Panc1 (cell line): Measurements from ENCODE around the gene SLC27A4. TPM values are rescaled to one million over a fixed set of nuclear protein-coding genes. Genes with fewer than 3 reads are reported as not detected.
A peak's percentile ranks its signal among the peaks of the same experiment; 100 is the strongest.

Experiments used
- ATAC-seq: fragments of 200-7000 bp; cut with Tn5 transposase; 2 replicates; pipeline ENCODE4 v1.9.1; 2020; ENCODE audit warnings: mild to moderate bottlenecking, moderate library complexity
- BruUV-seq: library from RNA; stranded (reverse); fragments of 400-500 nt; replicated peaks from 2 replicates; lab custom pipeline; 2021; lab: Mats Ljungman, UMichigan
- CTCF ChIA-PET: fragments of 300-600 bp; sonication (Branson Sonifier 250); formaldehyde crosslinking; loops from one replicate; lab custom pipeline; 2022; ENCODE audit warnings: antibody characterized with exemption; lab: Charles Lee
- POLR2A ChIA-PET: fragments of 300-600 bp; sonication (Branson Sonifier 250); formaldehyde crosslinking; loops from one replicate; lab custom pipeline; 2022; ENCODE audit warnings: antibody characterized with exemption; lab: Charles Lee
- DNase-seq: peaks from one replicate; pipeline ENCODE4 v3.0.0-alpha.2; 2010; ENCODE audit warnings: low read depth, low spot score
- H3K27ac ChIP-seq: 2 replicates; pipeline ENCODE4 v1.5.1; 2011; ENCODE audit warnings: mild to moderate bottlenecking, low read length, inconsistent platforms
- H3K27me3 ChIP-seq: fragments of 200-500 bp; sonication (Bioruptor generic); 2 replicates; pipeline ENCODE4 v1.6.0; 2014; ENCODE audit warnings: low read length, inconsistent platforms; ENCODE audit not compliant: control insufficient read depth, insufficient read depth
- H3K36me3 ChIP-seq: fragments of 200-500 bp; sonication (Bioruptor generic); 2 replicates; pipeline ENCODE4 v1.5.1; 2014; ENCODE audit warnings: inconsistent platforms, mild to moderate bottlenecking, low read length, moderate library complexity; ENCODE audit not compliant: control insufficient read depth, insufficient read depth
- H3K4me1 ChIP-seq: 2 replicates; pipeline ENCODE4 v1.5.1; 2011; ENCODE audit warnings: inconsistent platforms, mild to moderate bottlenecking, low read length, moderate library complexity; ENCODE audit not compliant: control insufficient read depth, insufficient read depth
- H3K4me3 ChIP-seq, 2 experiments: 2 replicates each; pipeline ENCODE4 v1.5.1; 2011 to 2012; ENCODE audit warnings: low read depth in 2 of 2, low read length in 2 of 2, mild to moderate bottlenecking in 2 of 2, inconsistent platforms in 1 of 2, moderate library complexity in 1 of 2
- H3K9me3 ChIP-seq: fragments of 200-500 bp; sonication (Bioruptor generic); 2 replicates; pipeline ENCODE4 v1.5.1; 2014; ENCODE audit warnings: low read depth, mild to moderate bottlenecking, inconsistent platforms, low read length, moderate library complexity; ENCODE audit not compliant: control insufficient read depth, insufficient read depth
- POLR2AphosphoS5 ChIP-seq: IDR thresholded peaks from 2 replicates; pipeline ENCODE4 v1.6.1; 2012; ENCODE audit warnings: mild to moderate bottlenecking, low read depth, low read length, moderate library complexity
- SIN3A ChIP-seq: IDR thresholded peaks from 2 replicates; pipeline ENCODE4 v1.6.1; 2012; ENCODE audit warnings: low read depth, mild to moderate bottlenecking, low read length, moderate library complexity, borderline replicate concordance; ENCODE audit not compliant: insufficient read depth
- TCF7L2 ChIP-seq: IDR thresholded peaks from 2 replicates; pipeline ENCODE4 v1.6.1; 2011; ENCODE audit warnings: mild to moderate bottlenecking, low read depth, low read length, inconsistent platforms
- in situ Hi-C: cut with HindIII; loops from 2 replicates; pipeline ENCODE4 v1.10.0; 2016; ENCODE audit warnings: low sequenced_read_pairs, low pct_unique_long_range_greater_than_20kb
- intact Hi-C: fragments of 100-400 bp; cut with micrococcal nuclease; formaldehyde crosslinking; loops from one replicate; pipeline ENCODE4 v1.10.0; 2022; ENCODE audit not compliant: unreplicated experiment
- total RNA-seq: library from RNA; stranded (reverse); gene quantifications from one replicate; pipeline ENCODE4 v1.2.1, GENCODE V29; 2021; ENCODE audit not compliant: unreplicated experiment
- TF ChIP-seq, protein P1 (sequence below): fragments of 450-650 bp; IDR thresholded peaks from 2 replicates; pipeline ENCODE4 v1.5.1; 2017; ENCODE audit warnings: mild to moderate bottlenecking
- TF ChIP-seq, protein P2 (sequence below), 2 experiments: IDR thresholded peaks; 2 replicates each; pipeline ENCODE4 v1.6.1; 2011 to 2012; ENCODE audit warnings: low read depth in 2 of 2, control low read depth in 1 of 2, low read length in 1 of 2, mild to moderate bottlenecking in 1 of 2, moderate library complexity in 1 of 2; ENCODE audit not compliant: insufficient read depth in 1 of 2

The SLC27A4 gene
- total RNA-seq, 1 experiment from 2014 or later, result 20.3 TPM

DNA sequence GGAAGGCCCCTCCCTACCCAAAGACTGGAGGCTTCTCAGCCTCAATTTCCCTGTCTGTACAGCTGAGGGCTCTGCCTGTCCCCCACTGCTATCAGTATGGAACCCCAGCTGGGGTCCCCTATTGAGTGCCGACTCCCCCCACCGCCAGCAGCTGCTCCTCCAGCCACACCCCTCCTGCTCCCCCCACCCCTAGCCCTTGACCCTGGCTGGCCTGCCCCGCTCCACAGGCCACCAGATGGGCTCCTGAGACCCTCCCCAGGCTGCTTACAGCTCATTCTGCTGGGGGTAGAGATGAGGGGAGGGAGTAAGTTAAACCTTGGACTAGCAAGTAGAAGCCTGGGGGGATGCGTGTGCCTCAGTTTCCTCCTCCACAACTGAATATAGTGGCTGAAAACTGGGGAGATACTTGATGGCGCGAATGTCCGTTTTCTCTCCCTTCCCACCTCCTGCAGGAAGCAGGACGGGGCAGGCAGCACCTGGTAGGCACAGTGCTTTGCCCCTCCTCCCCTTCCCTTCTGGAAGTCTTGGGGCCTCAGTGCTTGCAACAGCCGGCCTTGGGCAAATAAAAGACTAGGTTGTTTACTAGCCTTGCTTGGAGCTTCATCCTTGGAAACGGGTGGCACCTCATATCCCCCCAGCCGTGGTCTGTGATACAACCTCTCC is 50.0 kb downstream of the SLC27A4 start:
- BruUV-seq, result TSS peak; percentile 55

DNA sequence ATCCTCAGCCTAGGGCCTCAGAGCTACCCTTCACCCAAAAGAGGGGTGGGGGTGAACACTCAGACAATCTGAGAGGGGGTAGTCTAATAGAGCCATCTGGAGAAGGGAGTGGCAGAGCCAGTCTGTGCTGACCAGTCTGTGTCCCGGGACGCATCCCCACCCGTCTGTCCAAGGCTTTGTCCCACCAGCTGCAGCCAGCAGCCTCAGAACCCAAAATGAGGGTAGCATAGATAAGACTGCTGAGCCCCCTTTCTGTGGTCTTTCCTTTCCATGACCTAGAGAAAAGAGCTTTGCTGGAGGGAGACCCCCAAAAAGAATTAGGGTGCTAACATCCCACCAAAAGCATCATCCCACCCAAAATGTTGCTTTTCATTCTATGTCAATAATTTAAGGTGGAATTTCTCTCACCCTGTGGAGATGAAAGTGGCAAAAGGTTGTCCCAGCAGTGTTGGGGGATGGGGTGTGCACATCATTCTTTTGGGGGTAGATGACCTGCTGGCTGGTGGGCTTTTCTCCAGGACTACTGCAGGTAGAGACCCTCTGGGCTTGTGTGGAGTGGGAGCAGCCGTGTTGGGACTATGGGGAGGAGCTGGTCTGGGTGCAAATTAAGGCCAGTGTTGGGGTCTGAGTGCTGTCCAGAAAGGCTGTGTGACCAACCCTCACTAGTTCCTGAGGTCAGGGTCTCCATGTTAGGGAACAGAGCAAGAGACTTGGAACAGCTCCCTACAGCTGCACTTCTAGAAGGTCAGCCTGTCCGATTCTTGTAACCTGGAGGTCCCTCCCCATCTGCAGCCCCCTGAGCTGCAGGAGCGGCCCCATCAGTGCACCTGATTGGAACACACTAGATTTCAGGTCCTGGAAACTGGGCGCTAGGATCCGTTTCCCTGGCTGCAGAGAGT is 50.7 kb downstream of the SLC27A4 start:
- ATAC-seq (no peak), DNase-seq (no peak)
- Histone ChIP-seq H3K36me3 (no peaks in the 10 kb centered on the region), H3K27ac (no peak overlapping the region), H3K4me3 (no peak overlapping the region), H3K4me1 (no peaks in the 10 kb centered on the region), H3K9me3 (no peaks in the 10 kb centered on the region), H3K27me3 (no peaks in the 10 kb centered on the region)
- intact Hi-C loops (no loop called here), in situ Hi-C loops (no loop called here)
- TF ChIP-seq, protein P1, sequence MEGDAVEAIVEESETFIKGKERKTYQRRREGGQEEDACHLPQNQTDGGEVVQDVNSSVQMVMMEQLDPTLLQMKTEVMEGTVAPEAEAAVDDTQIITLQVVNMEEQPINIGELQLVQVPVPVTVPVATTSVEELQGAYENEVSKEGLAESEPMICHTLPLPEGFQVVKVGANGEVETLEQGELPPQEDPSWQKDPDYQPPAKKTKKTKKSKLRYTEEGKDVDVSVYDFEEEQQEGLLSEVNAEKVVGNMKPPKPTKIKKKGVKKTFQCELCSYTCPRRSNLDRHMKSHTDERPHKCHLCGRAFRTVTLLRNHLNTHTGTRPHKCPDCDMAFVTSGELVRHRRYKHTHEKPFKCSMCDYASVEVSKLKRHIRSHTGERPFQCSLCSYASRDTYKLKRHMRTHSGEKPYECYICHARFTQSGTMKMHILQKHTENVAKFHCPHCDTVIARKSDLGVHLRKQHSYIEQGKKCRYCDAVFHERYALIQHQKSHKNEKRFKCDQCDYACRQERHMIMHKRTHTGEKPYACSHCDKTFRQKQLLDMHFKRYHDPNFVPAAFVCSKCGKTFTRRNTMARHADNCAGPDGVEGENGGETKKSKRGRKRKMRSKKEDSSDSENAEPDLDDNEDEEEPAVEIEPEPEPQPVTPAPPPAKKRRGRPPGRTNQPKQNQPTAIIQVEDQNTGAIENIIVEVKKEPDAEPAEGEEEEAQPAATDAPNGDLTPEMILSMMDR, result no peak
- TF ChIP-seq POLR2AphosphoS5 (no peak), TCF7L2 (no peak), SIN3A (no peak)
- TF ChIP-seq, protein P2, sequence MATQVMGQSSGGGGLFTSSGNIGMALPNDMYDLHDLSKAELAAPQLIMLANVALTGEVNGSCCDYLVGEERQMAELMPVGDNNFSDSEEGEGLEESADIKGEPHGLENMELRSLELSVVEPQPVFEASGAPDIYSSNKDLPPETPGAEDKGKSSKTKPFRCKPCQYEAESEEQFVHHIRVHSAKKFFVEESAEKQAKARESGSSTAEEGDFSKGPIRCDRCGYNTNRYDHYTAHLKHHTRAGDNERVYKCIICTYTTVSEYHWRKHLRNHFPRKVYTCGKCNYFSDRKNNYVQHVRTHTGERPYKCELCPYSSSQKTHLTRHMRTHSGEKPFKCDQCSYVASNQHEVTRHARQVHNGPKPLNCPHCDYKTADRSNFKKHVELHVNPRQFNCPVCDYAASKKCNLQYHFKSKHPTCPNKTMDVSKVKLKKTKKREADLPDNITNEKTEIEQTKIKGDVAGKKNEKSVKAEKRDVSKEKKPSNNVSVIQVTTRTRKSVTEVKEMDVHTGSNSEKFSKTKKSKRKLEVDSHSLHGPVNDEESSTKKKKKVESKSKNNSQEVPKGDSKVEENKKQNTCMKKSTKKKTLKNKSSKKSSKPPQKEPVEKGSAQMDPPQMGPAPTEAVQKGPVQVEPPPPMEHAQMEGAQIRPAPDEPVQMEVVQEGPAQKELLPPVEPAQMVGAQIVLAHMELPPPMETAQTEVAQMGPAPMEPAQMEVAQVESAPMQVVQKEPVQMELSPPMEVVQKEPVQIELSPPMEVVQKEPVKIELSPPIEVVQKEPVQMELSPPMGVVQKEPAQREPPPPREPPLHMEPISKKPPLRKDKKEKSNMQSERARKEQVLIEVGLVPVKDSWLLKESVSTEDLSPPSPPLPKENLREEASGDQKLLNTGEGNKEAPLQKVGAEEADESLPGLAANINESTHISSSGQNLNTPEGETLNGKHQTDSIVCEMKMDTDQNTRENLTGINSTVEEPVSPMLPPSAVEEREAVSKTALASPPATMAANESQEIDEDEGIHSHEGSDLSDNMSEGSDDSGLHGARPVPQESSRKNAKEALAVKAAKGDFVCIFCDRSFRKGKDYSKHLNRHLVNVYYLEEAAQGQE (IDR thresholded peaks at IDR 0.05; ENCODE audit: insufficient read depth in 1 of 2, low read depth in 2 of 2, low read length in 1 of 2), result no peak
- CTCF ChIA-PET, result no interaction called here
- POLR2A ChIA-PET, result no interaction called here
- BruUV-seq, result no TSS peak

More for the DNA sequence above, 50.0 kb downstream of the SLC27A4 start:
- POLR2A ChIA-PET, result no interaction called here
- no peak for DNase-seq
- ATAC-seq, result no peak
- H3K9me3 ChIP-seq, result no peaks in the 10 kb centered on the region
- no peaks in the 10 kb centered on the region for H3K27me3 ChIP-seq
- intact Hi-C loops, result no loop called here
- no peaks in the 10 kb centered on the region for H3K4me1 ChIP-seq
- H3K4me3 ChIP-seq, result no peak overlapping the region
- CTCF ChIA-PET, result no interaction called here
- in situ Hi-C loops, result no loop called here
- no peak overlapping the region for H3K27ac ChIP-seq
- TF ChIP-seq POLR2AphosphoS5, result no peak
- TF ChIP-seq, protein P2 (IDR thresholded peaks at IDR 0.05; ENCODE audit: insufficient read depth in 1 of 2, low read depth in 2 of 2, low read length in 1 of 2), result no peak
- TF ChIP-seq, protein P1, result no peak
- TF ChIP-seq SIN3A, result no peak
- no peak for TF ChIP-seq TCF7L2
- H3K36me3 ChIP-seq, result no peaks in the 10 kb centered on the region
